Mesenchymal stem cell (in vitro differentiated cells and primary cell): ENCODE results near the gene PFKFB4.

Experiments
- DNase-seq: peaks from one replicate; pipeline ENCODE4 v3.0.0-alpha.2; 2013
- H2AFZ ChIP-seq: one replicate; pipeline ENCODE4 v1.6.1; 2013; ENCODE audit warnings: low read depth, mild to moderate bottlenecking, control low read depth, inconsistent platforms, low read length, moderate library complexity
- H2AK5ac ChIP-seq: 2 replicates; pipeline ENCODE4 v1.6.1; 2013; ENCODE audit warnings: low read length, moderate library complexity, mild to moderate bottlenecking, inconsistent platforms; ENCODE audit not compliant: severe bottlenecking
- H2BK120ac ChIP-seq: one replicate; pipeline ENCODE4 v1.6.1; 2013; ENCODE audit warnings: low read depth, mild to moderate bottlenecking, inconsistent platforms, low read length, moderate library complexity
- H2BK12ac ChIP-seq, 2 experiments: one replicate each; pipeline ENCODE4 v1.6.1; 2013; ENCODE audit warnings: inconsistent platforms in 2 of 2, low read length in 2 of 2, mild to moderate bottlenecking in 2 of 2, moderate library complexity in 2 of 2, control low read depth in 1 of 2
- H2BK15ac ChIP-seq: one replicate; pipeline ENCODE4 v1.6.1; 2013; ENCODE audit warnings: mild to moderate bottlenecking, low read depth, inconsistent platforms; ENCODE audit not compliant: poor library complexity, severe bottlenecking
- H2BK5ac ChIP-seq: 2 replicates; pipeline ENCODE4 v1.6.1; 2013; ENCODE audit warnings: low read depth, mild to moderate bottlenecking, low read length, control low read depth, inconsistent platforms; ENCODE audit not compliant: poor library complexity, severe bottlenecking
- H3K14ac ChIP-seq, 2 experiments: one replicate each; pipeline ENCODE4 v1.6.1; 2013; ENCODE audit warnings: inconsistent platforms in 2 of 2, low read length in 2 of 2, control low read depth in 1 of 2, mild to moderate bottlenecking in 1 of 2, moderate library complexity in 1 of 2
- H3K18ac ChIP-seq, 2 experiments: one replicate each; pipeline ENCODE4 v1.6.1; 2013; ENCODE audit warnings: inconsistent platforms in 2 of 2, low read length in 2 of 2, control low read depth in 1 of 2, low read depth in 1 of 2, mild to moderate bottlenecking in 1 of 2
- H3K23ac ChIP-seq, 2 experiments: one replicate each; pipeline ENCODE4 v1.6.1; 2013; ENCODE audit warnings: inconsistent platforms in 2 of 2, low read length in 2 of 2, mild to moderate bottlenecking in 2 of 2, moderate library complexity in 2 of 2, control low read depth in 1 of 2
- H3K27ac ChIP-seq: 2 replicates; pipeline ENCODE4 v1.5.1; 2013; ENCODE audit warnings: mild to moderate bottlenecking, moderate library complexity, low read length, control low read depth, inconsistent platforms; ENCODE audit not compliant: poor library complexity, severe bottlenecking
- H3K27me3 ChIP-seq, 2 experiments: 2 replicates each; pipeline versions ENCODE4 v1.6.1 to v1.7.0; 2013; ENCODE audit warnings: low read length in 2 of 2, mild to moderate bottlenecking in 2 of 2, moderate library complexity in 2 of 2, control low read depth in 1 of 2, inconsistent platforms in 1 of 2; ENCODE audit not compliant: control insufficient read depth in 1 of 2, insufficient read depth in 1 of 2
- H3K36me3 ChIP-seq, 2 experiments: 2 replicates each; pipeline versions ENCODE4 v1.6.1 to v1.7.0; 2013; ENCODE audit warnings: low read length in 2 of 2, control low read depth in 1 of 2, inconsistent platforms in 1 of 2, low read depth in 1 of 2, mild to moderate bottlenecking in 1 of 2; ENCODE audit not compliant: insufficient read depth in 2 of 2, control insufficient read depth in 1 of 2
- H3K4ac ChIP-seq, 2 experiments: one replicate each; pipeline ENCODE4 v1.6.1; 2013; ENCODE audit warnings: inconsistent platforms in 2 of 2, low read length in 2 of 2, mild to moderate bottlenecking in 2 of 2, moderate library complexity in 2 of 2, control low read depth in 1 of 2, low read depth in 1 of 2
- H3K4me1 ChIP-seq: 2 replicates; pipeline ENCODE4 v1.6.1; 2013; ENCODE audit warnings: low read depth, low read length, control low read depth; ENCODE audit not compliant: control insufficient read depth, insufficient read depth
- H3K4me2 ChIP-seq: 2 replicates; pipeline ENCODE4 v1.6.1; 2013; ENCODE audit warnings: low read length, mild to moderate bottlenecking, inconsistent platforms; ENCODE audit not compliant: poor library complexity, severe bottlenecking
- H3K4me3 ChIP-seq, 2 experiments: 2 replicates each; pipeline versions ENCODE4 v1.5.1 to v1.7.0; 2013; ENCODE audit warnings: low read length in 2 of 2, mild to moderate bottlenecking in 2 of 2, control low read depth in 1 of 2, low read depth in 1 of 2; ENCODE audit not compliant: insufficient read depth in 1 of 2
- H3K79me1 ChIP-seq: replicated peaks from 2 replicates; pipeline ENCODE4 v1.6.1; 2013; ENCODE audit warnings: mild to moderate bottlenecking, control low read depth, low read length, inconsistent platforms; ENCODE audit not compliant: poor library complexity, severe bottlenecking
- H3K9ac ChIP-seq: 2 replicates; pipeline ENCODE4 v1.7.0; 2013; ENCODE audit warnings: mild to moderate bottlenecking, low read length, moderate library complexity
- H3K9me3 ChIP-seq: 2 replicates; pipeline ENCODE4 v1.7.0; 2013; ENCODE audit warnings: mild to moderate bottlenecking, low read length; ENCODE audit not compliant: control insufficient read depth
- H4K8ac ChIP-seq: one replicate; pipeline ENCODE4 v1.6.1; 2013; ENCODE audit warnings: inconsistent platforms, mild to moderate bottlenecking, low read length, moderate library complexity
- H4K91ac ChIP-seq: one replicate; pipeline ENCODE4 v1.6.1; 2013; ENCODE audit warnings: mild to moderate bottlenecking, low read length, inconsistent platforms
- WGBS: methylation state at CpG from one replicate; pipeline ENCODE4 v1.1.7; 2013; ENCODE audit warnings: mixed read lengths; 5-methylcytosine and 5-hydroxymethylcytosine counted together

The PFKFB4 gene

DNA sequence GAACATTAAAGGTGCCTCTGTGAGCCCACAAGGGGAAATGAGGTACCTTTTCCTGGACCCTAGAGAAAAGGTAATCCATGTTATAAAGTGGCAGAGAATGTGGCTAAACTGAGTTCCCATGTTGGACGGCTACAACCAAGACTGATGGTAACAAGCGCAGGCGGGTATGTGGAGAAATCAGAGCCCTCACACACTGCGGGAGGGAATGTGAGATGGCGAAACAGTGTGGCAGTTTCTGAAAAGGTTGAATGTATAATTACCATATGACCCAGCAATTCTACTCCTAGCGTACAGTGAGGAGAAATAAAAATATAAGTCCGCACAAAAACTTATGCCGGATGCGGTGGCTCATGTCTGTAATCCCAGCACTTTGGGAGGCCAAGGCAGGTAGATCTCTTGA lies 28.6 kb downstream of the PFKFB4 start:
- peaks cover 4 to 38% of the 10 kb centered on the region in 2 experiments for H3K36me3 ChIP-seq
- no peak overlapping the region for H3K23ac ChIP-seq
- no peak for DNase-seq
- no peak overlapping the region for H3K9ac ChIP-seq
- H3K4ac ChIP-seq: no peak overlapping the region
- no peak overlapping the region for H3K4me3 ChIP-seq
- no peak overlapping the region for H4K8ac ChIP-seq
- H3K18ac ChIP-seq: no peak overlapping the region
- no peak overlapping the region for H2AK5ac ChIP-seq
- no peak overlapping the region for H3K4me2 ChIP-seq
- H2BK15ac ChIP-seq: no peak overlapping the region
- no peak overlapping the region for H3K14ac ChIP-seq
- no peaks in the 10 kb centered on the region for H3K4me1 ChIP-seq
- H3K27me3 ChIP-seq: no peaks in the 10 kb centered on the region
- H2AFZ ChIP-seq: no peak overlapping the region
- H3K27ac ChIP-seq: no peak overlapping the region
- H4K91ac ChIP-seq: no peak overlapping the region
- 100% methylated on average over 9 of the region's 9 CpGs for WGBS
- H2BK12ac ChIP-seq: no peak overlapping the region
- H2BK5ac ChIP-seq: no peak overlapping the region
- H2BK120ac ChIP-seq: no peak overlapping the region
- H3K79me1 ChIP-seq: peaks cover 6% of the 10 kb centered on the region
- H3K9me3 ChIP-seq: no peaks in the 10 kb centered on the region

GRCh38 chr3:48524970-48525369 lies 31.6 kb downstream of the PFKFB4 start:
- Histone ChIP-seq H3K27me3 (no peaks in the 10 kb centered on the region), H3K27ac (no peak overlapping the region), H3K23ac (no peak overlapping the region), H2BK120ac (no peak overlapping the region), H3K79me1 (peaks cover 3% of the 10 kb centered on the region), H3K4me2 (no peak overlapping the region), H2AK5ac (no peak overlapping the region), H2BK5ac (no peak overlapping the region), H2BK15ac (no peak overlapping the region), H4K91ac (no peak overlapping the region), H3K36me3 (peaks cover 4 to 63% of the 10 kb centered on the region in 2 experiments), H3K18ac (no peak overlapping the region), H4K8ac (no peak overlapping the region), H3K9ac (no peak overlapping the region), H3K4ac (no peak overlapping the region), H3K4me3 (no peak overlapping the region), H3K9me3 (no peaks in the 10 kb centered on the region), H2BK12ac (no peak overlapping the region), H3K14ac (no peak overlapping the region), H2AFZ (no peak overlapping the region), H3K4me1 (no peaks in the 10 kb centered on the region)
- whole genome bisulfite sequencing: 94% methylated on average over 7 of the region's 9 CpGs
- no peak for DNase-seq

DNA sequence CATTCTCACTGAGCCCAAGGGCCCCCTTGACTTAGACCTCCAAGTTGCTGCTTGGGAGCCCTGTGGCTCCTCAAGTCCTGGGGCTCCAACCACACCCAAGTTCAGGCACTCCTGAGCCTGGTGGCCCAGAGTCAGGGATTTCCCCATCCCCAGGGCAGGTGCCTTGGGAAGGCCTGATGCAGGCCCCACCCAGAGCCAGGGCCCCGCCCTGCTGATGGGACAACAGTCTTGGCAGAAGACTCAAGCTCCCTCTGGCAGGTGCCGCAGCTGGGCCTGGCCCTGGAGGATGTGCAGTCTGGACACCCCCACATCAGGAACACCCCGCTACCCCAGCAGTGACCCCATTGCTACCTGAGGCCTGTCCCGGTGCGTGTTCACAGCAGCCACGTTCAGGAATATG lies 35.0 kb downstream of the PFKFB4 start:
- H2AK5ac ChIP-seq: no peak overlapping the region
- DNase-seq: no peak
- 100% methylated on average over 6 of the region's 6 CpGs for WGBS
- H3K4me2 ChIP-seq: no peak overlapping the region
- no peak overlapping the region for H3K18ac ChIP-seq
- no peak overlapping the region for H2BK15ac ChIP-seq
- no peak overlapping the region for H4K8ac ChIP-seq
- H3K23ac ChIP-seq: no peak overlapping the region
- no peaks in the 10 kb centered on the region for H3K9me3 ChIP-seq
- no peak overlapping the region for H3K27ac ChIP-seq
- no peak overlapping the region for H3K14ac ChIP-seq
- H3K27me3 ChIP-seq: no peaks in the 10 kb centered on the region
- H2AFZ ChIP-seq: no peak overlapping the region
- H3K79me1 ChIP-seq: peaks cover 6% of the 10 kb centered on the region
- H3K36me3 ChIP-seq: peaks cover 0 to 82% of the 10 kb centered on the region in 2 experiments
- H3K4ac ChIP-seq: no peak overlapping the region
- H2BK120ac ChIP-seq: no peak overlapping the region
- no peak overlapping the region for H3K4me3 ChIP-seq
- no peak overlapping the region for H2BK5ac ChIP-seq
- H2BK12ac ChIP-seq: no peak overlapping the region
- H4K91ac ChIP-seq: no peak overlapping the region
- H3K4me1 ChIP-seq: peaks cover 6% of the 10 kb centered on the region
- H3K9ac ChIP-seq: no peak overlapping the region

DNA sequence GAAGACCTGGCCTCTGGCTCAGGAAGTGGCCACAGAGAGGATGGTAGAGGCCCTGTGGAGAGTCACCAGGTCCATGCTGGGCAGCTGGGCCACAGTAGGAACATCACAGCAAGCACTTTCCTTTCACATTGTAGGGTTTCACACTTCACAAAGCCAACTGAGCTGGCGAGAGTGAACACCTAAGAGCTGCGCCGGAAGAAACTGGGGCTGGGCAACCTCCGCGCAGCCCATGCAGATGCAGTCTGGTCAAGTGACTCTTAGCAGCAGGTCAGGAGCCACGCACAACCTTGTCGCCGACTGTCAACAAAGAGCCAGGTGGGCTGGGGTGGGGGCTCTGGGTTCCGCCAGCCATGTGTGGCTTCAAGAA lies 37.3 kb downstream of the PFKFB4 start:
- H2AK5ac ChIP-seq: no peak overlapping the region
- no peak overlapping the region for H3K14ac ChIP-seq
- H4K8ac ChIP-seq: no peak overlapping the region
- H2BK15ac ChIP-seq: no peak overlapping the region
- 97% methylated on average over 9 of the region's 9 CpGs for WGBS
- no peak overlapping the region for H2BK120ac ChIP-seq
- no peak overlapping the region for H3K9ac ChIP-seq
- H3K79me1 ChIP-seq: peaks cover 5% of the 10 kb centered on the region
- H2AFZ ChIP-seq: no peak overlapping the region
- peaks cover 6% of the 10 kb centered on the region for H3K4me1 ChIP-seq
- H3K18ac ChIP-seq: no peak overlapping the region
- H3K4me3 ChIP-seq: no peak overlapping the region
- H2BK5ac ChIP-seq: no peak overlapping the region
- no peak overlapping the region for H3K4me2 ChIP-seq
- DNase-seq: no peak
- no peak overlapping the region for H4K91ac ChIP-seq
- H3K27me3 ChIP-seq: no peaks in the 10 kb centered on the region
- H3K27ac ChIP-seq: no peak overlapping the region
- H3K36me3 ChIP-seq: peaks cover 0 to 68% of the 10 kb centered on the region in 2 experiments
- H3K4ac ChIP-seq: no peak overlapping the region
- H3K23ac ChIP-seq: no peak overlapping the region
- no peaks in the 10 kb centered on the region for H3K9me3 ChIP-seq
- H2BK12ac ChIP-seq: no peak overlapping the region
